Stimulated activated CD4-positive, alpha-beta T cell treated with anti-CD3 and anti-CD28 coated beads, Interleukin-1b, Interleukin-23, amount 100 ng/mL, for 4 hours (primary cell): Measurements from ENCODE around the gene ANKS1B.
"Not testable (repeated sequence)": the region's sequence is repeated elsewhere in the genome, so short reads cannot be mapped to it uniquely, and the experiment has no call there.

Source experiments
- DNase-seq, 2 donors: peaks; one replicate each; pipeline ENCODE4 v3.0.0-alpha.2; 2020; ENCODE audit warnings: low read depth in 2 of 2

Gene ANKS1B

GRCh38 chr12:99383258-99383657, 601.5 kb downstream of the ANKS1B start:
- no peak for DNase-seq

- no peak for DNase-seq
Measured at GRCh38 chr12:99381992-99382391, 602.7 kb downstream of the ANKS1B start.

GRCh38 chr12:99380701-99381100, 604.0 kb downstream of the ANKS1B start:
- DNase-seq, result no peak

- no peak for DNase-seq
Measured at GRCh38 chr12:99374023-99374422, 610.7 kb downstream of the ANKS1B start.

- no peak for DNase-seq
Measured at GRCh38 chr12:99372257-99372920, 612.3 kb downstream of the ANKS1B start.

- DNase-seq, result no peak
Measured at GRCh38 chr12:99370421-99371138, 614.2 kb downstream of the ANKS1B start.

- DNase-seq, result no peak
Measured at GRCh38 chr12:99367181-99367580, 617.6 kb downstream of the ANKS1B start.

GRCh38 chr12:99352269-99352668, 632.5 kb downstream of the ANKS1B start:
- DNase-seq, result no peak

- no peak for DNase-seq
Measured at GRCh38 chr12:99343960-99344359, 640.8 kb downstream of the ANKS1B start.

GRCh38 chr12:99339663-99340062, 645.1 kb downstream of the ANKS1B start:
- no peak for DNase-seq

- no peak for DNase-seq
Measured at GRCh38 chr12:99334285-99335056, 650.3 kb downstream of the ANKS1B start.

- DNase-seq, result no peak
Measured at GRCh38 chr12:99332936-99333591, 651.7 kb downstream of the ANKS1B start.

- no peak for DNase-seq
Measured at GRCh38 chr12:99330216-99330615, 654.5 kb downstream of the ANKS1B start.

- DNase-seq, result not testable (repeated sequence)
Measured at GRCh38 chr12:99321210-99321609, 663.5 kb downstream of the ANKS1B start.

- no peak for DNase-seq
Measured at GRCh38 chr12:99311373-99311772, 673.4 kb downstream of the ANKS1B start.

- no peak for DNase-seq
Measured at GRCh38 chr12:99309812-99310211, 674.9 kb downstream of the ANKS1B start.

GRCh38 chr12:99302874-99303273, 681.9 kb downstream of the ANKS1B start:
- no peak for DNase-seq

GRCh38 chr12:99287136-99287535, 697.6 kb downstream of the ANKS1B start:
- DNase-seq, result no peak

- DNase-seq, result no peak
Measured at GRCh38 chr12:99284161-99284560, 700.6 kb downstream of the ANKS1B start.

- DNase-seq, result no peak
Measured at GRCh38 chr12:99282624-99283023, 702.1 kb downstream of the ANKS1B start.

- no peak for DNase-seq
Measured at GRCh38 chr12:99282086-99282485, 702.6 kb downstream of the ANKS1B start.

- DNase-seq, result no peak
Measured at GRCh38 chr12:99281277-99281676, 703.5 kb downstream of the ANKS1B start.
